Suprapubic skin (tissue), 4 donors: ENCODE data around the gene TMIGD3.

Experiments
- EP300 ChIP-seq: sonication (generic); formaldehyde crosslinking; IDR thresholded peaks from one replicate; pipeline ENCODE4 v1.6.1; 2017; ENCODE audit warnings: antibody characterized with exemption
- POLR2A ChIP-seq, 2 donors: fragments of 450-650 bp; IDR thresholded peaks; one replicate each; pipeline ENCODE4 v1.6.1; 2017; ENCODE audit warnings: antibody characterized with exemption in 2 of 2, mild to moderate bottlenecking in 2 of 2, moderate library complexity in 2 of 2
- POLR2AphosphoS5 ChIP-seq, 3 donors: sonication (generic); formaldehyde crosslinking; IDR thresholded peaks; one replicate each; pipeline ENCODE4 v1.6.1; 2017; ENCODE audit warnings: antibody characterized with exemption in 3 of 3
- TF ChIP-seq, protein P1 (sequence below), 2 donors: fragments of 200-600 bp in 1 of 2; fragments of 450-650 bp in 1 of 2; sonication (generic) in 1 of 2; IDR thresholded peaks; one replicate each; pipeline ENCODE4 v1.5.1; 2016 to 2019; ENCODE audit warnings: antibody characterized with exemption in 2 of 2, mild to moderate bottlenecking in 1 of 2, moderate library complexity in 1 of 2

DNA sequence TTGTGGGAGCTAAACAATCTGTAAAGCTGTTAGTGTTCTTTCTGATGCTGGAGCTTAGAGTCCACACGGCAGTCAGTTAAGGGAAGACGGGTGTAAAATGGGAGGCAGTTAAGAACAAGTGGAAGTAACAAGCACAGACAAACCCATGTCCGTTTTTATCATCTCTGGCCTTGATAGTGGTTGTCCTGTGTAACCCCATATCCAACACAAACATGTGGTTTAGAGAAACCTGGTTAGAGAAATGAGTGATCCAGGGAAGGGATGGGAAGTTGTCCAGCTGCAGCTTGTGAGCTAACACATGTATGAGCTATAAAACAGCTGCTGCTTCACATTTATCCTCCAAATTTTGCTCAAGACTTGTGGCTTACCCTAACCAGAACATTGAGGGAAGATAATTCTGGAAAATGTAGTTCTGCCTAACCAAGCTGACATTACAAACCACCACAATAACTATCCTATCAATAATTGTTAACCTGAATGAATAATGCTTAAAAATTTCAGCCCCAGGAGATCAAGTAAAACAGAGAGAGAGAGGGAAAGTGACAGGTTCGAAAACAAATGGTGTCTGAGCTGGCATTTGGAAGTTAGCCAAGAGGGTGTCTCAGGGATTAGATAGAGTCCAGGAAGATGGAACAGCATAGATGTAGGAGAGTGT is 40.3 kb downstream of the TMIGD3 start:
- TF ChIP-seq, protein P1, sequence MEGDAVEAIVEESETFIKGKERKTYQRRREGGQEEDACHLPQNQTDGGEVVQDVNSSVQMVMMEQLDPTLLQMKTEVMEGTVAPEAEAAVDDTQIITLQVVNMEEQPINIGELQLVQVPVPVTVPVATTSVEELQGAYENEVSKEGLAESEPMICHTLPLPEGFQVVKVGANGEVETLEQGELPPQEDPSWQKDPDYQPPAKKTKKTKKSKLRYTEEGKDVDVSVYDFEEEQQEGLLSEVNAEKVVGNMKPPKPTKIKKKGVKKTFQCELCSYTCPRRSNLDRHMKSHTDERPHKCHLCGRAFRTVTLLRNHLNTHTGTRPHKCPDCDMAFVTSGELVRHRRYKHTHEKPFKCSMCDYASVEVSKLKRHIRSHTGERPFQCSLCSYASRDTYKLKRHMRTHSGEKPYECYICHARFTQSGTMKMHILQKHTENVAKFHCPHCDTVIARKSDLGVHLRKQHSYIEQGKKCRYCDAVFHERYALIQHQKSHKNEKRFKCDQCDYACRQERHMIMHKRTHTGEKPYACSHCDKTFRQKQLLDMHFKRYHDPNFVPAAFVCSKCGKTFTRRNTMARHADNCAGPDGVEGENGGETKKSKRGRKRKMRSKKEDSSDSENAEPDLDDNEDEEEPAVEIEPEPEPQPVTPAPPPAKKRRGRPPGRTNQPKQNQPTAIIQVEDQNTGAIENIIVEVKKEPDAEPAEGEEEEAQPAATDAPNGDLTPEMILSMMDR (IDR thresholded peaks at IDR 0.05) = no peak
- TF ChIP-seq POLR2AphosphoS5 (IDR thresholded peaks at IDR 0.05) (no peak), EP300 (no peak), POLR2A (IDR thresholded peaks at IDR 0.05) (no peak)
